ENCODE measurements around the gene UBE2J2.

The UBE2J2 gene

DNA sequence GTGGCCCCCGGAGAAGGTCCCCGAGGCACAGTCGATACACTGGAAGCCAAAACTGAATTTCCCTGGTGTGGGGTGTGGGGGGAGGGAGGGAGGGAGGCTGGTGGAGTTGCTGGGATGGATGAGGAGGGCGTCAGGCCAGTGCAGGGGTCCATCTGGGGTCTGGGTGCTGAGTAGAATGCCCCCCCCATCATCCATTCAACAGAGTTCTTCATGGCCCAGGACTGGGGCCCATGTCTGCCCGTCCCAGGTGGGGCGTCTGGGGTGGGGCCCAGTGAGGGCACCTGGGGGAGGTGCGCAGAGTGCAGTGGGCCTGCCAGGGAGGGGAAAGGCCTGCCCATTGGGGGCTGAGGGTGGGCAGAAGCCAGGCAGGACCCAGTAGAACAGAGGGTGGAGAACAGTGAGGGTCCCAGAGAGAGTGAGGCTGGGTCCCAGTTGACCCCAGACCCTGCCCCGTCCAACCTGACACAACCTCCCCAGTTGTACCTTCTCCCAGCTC is 69.2 kb downstream of the UBE2J2 start:
- no peaks in the 10 kb centered on the region for H3K9me3 Mint-ChIP-seq
- peaks cover 66% of the 10 kb centered on the region for H3K4me1 Mint-ChIP-seq
- ATAC-seq (no peak), DNase-seq (no peak)
- H3K4me3 Mint-ChIP-seq = peak overlapping the region; percentile 93 to 98
- H3K27ac Mint-ChIP-seq = peak overlapping the region in 1 of 2 donors; percentile 60
- no peaks in the 10 kb centered on the region for H3K27me3 Mint-ChIP-seq

Measured in stimulated activated naive CD8-positive, alpha-beta T cell treated with anti-CD3 and anti-CD28 coated beads, Interleukin-15, amount 100 ng/mL, for 72 hours (primary cell).